WI38 (cell line): ENCODE measurements around the gene GALR2.
"Not testable (repeated sequence)": the region's sequence is repeated elsewhere in the genome, so short reads cannot be mapped to it uniquely, and the experiment has no call there.

Source experiments
- H3K4me3 ChIP-seq: 2 replicates; pipeline ENCODE4 v1.5.1; 2011; ENCODE audit warnings: low read depth, mild to moderate bottlenecking, control low read depth, low read length
- CTCF ChIP-seq: IDR thresholded peaks from 2 replicates; pipeline ENCODE4 v1.5.1; 2012; ENCODE audit warnings: low read depth, mild to moderate bottlenecking, control low read depth, low read length

Gene GALR2

GRCh38 chr17:76051561-76051960 is 23.0 kb upstream of the GALR2 start:
- H3K4me3 ChIP-seq = no peak overlapping the region
- TF ChIP-seq CTCF = no peak

DNA sequence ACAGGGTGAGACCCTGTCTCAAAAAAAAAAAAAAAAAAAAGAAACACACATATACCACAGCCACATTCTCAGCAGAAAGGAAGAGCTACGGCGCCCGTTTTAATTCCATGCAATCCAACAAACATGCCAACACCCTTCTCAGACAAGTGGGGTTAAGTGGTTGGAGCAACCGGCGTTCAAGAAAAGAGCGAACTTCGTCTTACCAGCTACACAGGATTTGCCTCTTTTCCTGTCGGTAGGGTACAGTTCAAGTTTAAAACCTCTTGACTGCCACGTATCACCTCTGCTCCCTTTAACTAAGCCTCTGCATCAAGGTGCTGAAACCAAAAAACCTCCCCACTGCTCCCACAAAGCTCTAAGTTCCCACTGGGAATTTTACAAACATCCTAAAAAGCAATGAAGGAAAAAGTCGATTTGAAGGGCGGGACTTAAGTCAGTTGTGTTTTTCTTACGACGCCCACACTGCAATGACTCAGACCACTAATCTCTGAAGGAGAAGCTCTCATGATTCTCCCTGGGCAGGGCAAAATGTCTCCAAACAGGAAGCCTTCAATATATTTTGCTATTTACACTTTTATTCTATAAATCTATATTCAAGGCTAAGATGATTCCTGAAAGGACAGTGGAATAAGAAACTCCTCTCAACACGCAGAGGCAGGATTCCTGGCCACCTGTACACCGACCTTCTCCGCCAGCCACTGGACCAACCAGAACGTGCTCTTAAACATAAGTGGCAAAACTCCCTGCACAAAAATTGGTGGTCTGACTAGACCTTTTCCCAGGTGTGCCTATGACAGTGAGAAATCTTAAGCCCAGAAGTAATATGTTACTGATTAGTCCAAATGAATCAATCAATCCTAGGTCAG is 21.1 kb upstream of the GALR2 start:
- no peak overlapping the region for H3K4me3 ChIP-seq
- no peak for TF ChIP-seq CTCF

DNA sequence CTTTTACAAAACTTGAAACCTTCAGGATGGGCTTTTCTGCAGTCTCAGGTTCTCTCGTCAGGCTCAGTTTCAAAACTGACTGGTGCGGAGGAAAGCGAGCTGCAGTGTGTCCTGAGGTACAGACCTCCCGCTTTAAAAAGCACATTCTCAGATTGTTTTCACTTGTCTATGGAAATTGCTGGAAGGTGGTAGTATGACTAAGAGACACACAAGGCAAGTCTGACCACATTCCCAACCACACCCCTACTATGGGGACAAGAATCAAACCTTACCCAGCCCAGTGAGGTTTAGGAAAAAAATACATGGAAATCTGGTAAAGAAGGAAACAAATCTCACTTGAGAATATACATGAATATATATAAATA is 20.5 kb upstream of the GALR2 start:
- H3K4me3 ChIP-seq = no peak overlapping the region

DNA sequence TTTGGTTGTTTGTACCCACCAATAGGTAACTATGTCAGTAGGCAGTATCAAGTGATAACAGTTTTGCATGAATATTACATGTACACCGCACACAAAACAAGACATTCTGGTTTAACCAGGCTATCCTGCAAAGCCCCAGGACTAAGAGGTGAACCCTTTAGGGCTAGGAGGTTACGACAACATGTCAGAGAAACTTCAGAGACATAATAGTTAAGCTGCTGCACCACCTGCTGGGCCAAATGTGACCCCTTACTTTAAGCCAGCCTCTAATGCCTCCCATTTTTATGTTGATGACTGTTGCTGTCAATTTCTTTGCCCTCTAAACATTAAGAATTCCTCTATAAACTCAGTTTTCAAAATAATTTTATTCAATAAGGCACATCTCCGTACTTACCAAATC is 17.7 kb upstream of the GALR2 start:
- H3K4me3 ChIP-seq = no peak overlapping the region
- no peak for TF ChIP-seq CTCF

More for the DNA sequence above, 20.5 kb upstream of the GALR2 start:
- no peak for TF ChIP-seq CTCF

DNA sequence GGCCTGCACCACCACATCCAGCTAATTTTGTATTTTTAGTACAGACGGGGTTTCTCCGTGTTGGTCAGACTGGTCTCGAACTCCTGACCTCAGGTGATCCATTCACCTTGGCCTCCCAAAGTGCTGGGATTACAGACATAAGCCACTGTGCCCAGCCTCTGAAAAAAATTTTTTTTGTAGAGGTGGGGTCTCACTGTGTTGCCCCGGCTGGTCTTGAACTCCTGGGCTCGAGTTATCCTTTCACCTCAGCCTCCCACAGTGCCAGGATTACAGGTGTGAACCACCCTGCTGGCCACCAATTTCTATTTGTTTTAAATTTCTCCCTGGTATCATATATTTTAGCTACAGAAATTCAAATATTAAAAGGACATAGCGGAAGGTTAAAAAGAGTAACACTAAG is 16.3 kb upstream of the GALR2 start:
- H3K4me3 ChIP-seq = not testable (repeated sequence)

- no peak for TF ChIP-seq CTCF
- H3K4me3 ChIP-seq = no peak overlapping the region
Measured at GRCh38 chr17:76063875-76064546, 10.6 kb upstream of the GALR2 start.

DNA sequence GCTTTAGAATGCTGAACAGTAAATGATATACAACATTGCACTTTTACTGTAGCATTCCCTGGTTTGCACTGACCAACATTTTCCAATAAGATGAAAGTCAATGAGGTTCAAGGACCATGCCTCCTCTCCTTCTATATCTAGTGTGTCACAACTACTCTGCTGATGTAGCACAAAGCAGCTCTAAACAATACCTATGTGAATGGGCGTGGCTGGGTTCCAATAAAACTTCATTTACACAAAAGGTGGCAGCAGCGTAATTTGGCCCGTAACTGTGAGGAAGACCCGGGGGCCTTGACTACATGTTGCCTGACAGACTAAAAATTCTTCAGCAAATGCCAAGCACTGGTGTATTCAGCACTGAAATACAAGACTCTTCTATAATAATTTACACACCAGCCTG is 8.8 kb upstream of the GALR2 start:
- no peak overlapping the region for H3K4me3 ChIP-seq
- TF ChIP-seq CTCF = no peak
